Hepatocyte (in vitro differentiated cells): ENCODE measurements around the gene ISYNA1. TPM values are rescaled to one million over a fixed set of nuclear protein-coding genes. Genes with fewer than 3 reads are reported as not detected.

Experiments used
- DNase-seq: peaks from one replicate; pipeline ENCODE4 v3.0.0-alpha.2; 2016; ENCODE audit warnings: low spot score
- H2AFZ ChIP-seq: fragments of 200-600 bp; sonication (generic); 2 replicates; pipeline ENCODE4 v1.6.0; 2016; ENCODE audit warnings: antibody characterized with exemption, mild to moderate bottlenecking
- H3K27ac ChIP-seq: fragments of 200-600 bp; sonication (generic); 2 replicates; pipeline ENCODE4 v1.5.1; 2016; ENCODE audit warnings: mild to moderate bottlenecking
- H3K27me3 ChIP-seq: fragments of 200-600 bp; sonication (generic); 2 replicates; pipeline ENCODE4 v1.6.1; 2016
- H3K36me3 ChIP-seq: fragments of 200-600 bp; sonication (generic); replicated peaks from 2 replicates; pipeline ENCODE4 v1.5.1; 2016; ENCODE audit warnings: low read depth; ENCODE audit not compliant: insufficient read depth
- H3K4me1 ChIP-seq: fragments of 200-600 bp; sonication (generic); 2 replicates; pipeline ENCODE4 v1.5.1; 2016; ENCODE audit warnings: mild to moderate bottlenecking, moderate library complexity; ENCODE audit not compliant: insufficient read depth
- H3K4me2 ChIP-seq: fragments of 200-600 bp; sonication (generic); 2 replicates; pipeline ENCODE4 v1.6.0; 2016
- H3K4me3 ChIP-seq: fragments of 200-600 bp; sonication (generic); 2 replicates; pipeline ENCODE4 v1.5.1; 2016; ENCODE audit warnings: mild to moderate bottlenecking
- H3K79me2 ChIP-seq: fragments of 200-600 bp; sonication (generic); 2 replicates; pipeline ENCODE4 v1.6.0; 2017; ENCODE audit warnings: mild to moderate bottlenecking
- H3K9me2 ChIP-seq: fragments of 200-600 bp; sonication (generic); replicated peaks from 2 replicates; pipeline ENCODE4 v1.6.0; 2017; ENCODE audit warnings: mild to moderate bottlenecking; ENCODE audit not compliant: insufficient read depth
- H3K9me3 ChIP-seq: fragments of 200-600 bp; sonication (generic); 2 replicates; pipeline ENCODE4 v1.5.1; 2016; ENCODE audit warnings: low read depth, mild to moderate bottlenecking
- H4K20me1 ChIP-seq: fragments of 200-600 bp; sonication (generic); 2 replicates; pipeline ENCODE4 v1.6.0; 2016; ENCODE audit warnings: mild to moderate bottlenecking; ENCODE audit not compliant: insufficient read depth, poor library complexity, severe bottlenecking
- EZH2 ChIP-seq: fragments of 200-600 bp; sonication (generic); IDR thresholded peaks from 2 replicates; pipeline ENCODE4 v1.6.1; 2016; ENCODE audit warnings: antibody characterized with exemption, mild to moderate bottlenecking, borderline replicate concordance
- EZH2phosphoT487 ChIP-seq: fragments of 200-600 bp; sonication (generic); IDR thresholded peaks from one replicate; pipeline ENCODE4 v1.6.1; 2018; ENCODE audit warnings: antibody characterized with exemption, mild to moderate bottlenecking, low read depth, moderate library complexity; ENCODE audit not compliant: unreplicated experiment, severe bottlenecking
- WGBS: methylation state at CpG from one replicate; pipeline ENCODE4 v1.1.6; 2016; ENCODE audit warnings: low lambda C conversion rate; ENCODE audit errors: missing lambda C conversion rate; 5-methylcytosine and 5-hydroxymethylcytosine counted together
- polyA plus RNA-seq: library from polyadenylated mRNA; unstranded; fragments of >200 nt; fragmentation: Nextera tagmentation; extraction: Ambion mirVana; gene quantifications from 2 replicates; pipeline ENCODE4 v1.2.1, GENCODE V29; 2016
- total RNA-seq: library from RNA; depleted of rRNA; stranded (reverse); fragments of >200 nt; gene quantifications from 2 replicates; pipeline ENCODE4 v1.2.3, GENCODE V29; 2014
- TF ChIP-seq, protein P1 (sequence below): fragments of 200-600 bp; sonication (generic); IDR thresholded peaks from 2 replicates; pipeline ENCODE4 v1.5.1; 2016; ENCODE audit warnings: antibody characterized with exemption, mild to moderate bottlenecking; ENCODE audit not compliant: poor library complexity

Gene ISYNA1
- total and polyA plus RNA-seq, 2 experiments from 2014 or later = 51.5 to 144 TPM

DNA sequence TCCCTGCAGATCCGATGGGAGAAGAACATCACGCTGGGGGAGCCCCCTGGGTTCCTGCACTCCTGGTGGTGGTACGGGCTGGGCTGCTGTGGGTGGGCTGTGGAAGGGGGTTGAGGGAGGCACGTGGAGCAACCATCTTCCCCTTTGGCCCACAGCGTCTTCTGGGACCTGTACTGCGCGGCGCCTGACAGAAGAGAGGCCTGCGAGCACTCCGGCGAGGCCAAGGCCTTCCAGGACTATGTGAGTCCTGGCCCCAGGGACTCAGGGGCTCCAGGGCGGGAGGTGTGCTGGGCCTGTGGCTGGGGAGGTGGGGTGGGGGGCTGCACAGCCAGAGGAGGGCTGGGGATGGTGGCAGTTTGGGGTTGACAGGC, 10.2 kb downstream of the ISYNA1 start:
- TF ChIP-seq EZH2 (no peak), EZH2phosphoT487 (no peak)
- TF ChIP-seq, protein P1, sequence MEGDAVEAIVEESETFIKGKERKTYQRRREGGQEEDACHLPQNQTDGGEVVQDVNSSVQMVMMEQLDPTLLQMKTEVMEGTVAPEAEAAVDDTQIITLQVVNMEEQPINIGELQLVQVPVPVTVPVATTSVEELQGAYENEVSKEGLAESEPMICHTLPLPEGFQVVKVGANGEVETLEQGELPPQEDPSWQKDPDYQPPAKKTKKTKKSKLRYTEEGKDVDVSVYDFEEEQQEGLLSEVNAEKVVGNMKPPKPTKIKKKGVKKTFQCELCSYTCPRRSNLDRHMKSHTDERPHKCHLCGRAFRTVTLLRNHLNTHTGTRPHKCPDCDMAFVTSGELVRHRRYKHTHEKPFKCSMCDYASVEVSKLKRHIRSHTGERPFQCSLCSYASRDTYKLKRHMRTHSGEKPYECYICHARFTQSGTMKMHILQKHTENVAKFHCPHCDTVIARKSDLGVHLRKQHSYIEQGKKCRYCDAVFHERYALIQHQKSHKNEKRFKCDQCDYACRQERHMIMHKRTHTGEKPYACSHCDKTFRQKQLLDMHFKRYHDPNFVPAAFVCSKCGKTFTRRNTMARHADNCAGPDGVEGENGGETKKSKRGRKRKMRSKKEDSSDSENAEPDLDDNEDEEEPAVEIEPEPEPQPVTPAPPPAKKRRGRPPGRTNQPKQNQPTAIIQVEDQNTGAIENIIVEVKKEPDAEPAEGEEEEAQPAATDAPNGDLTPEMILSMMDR = no peak
- DNase-seq = no peak
- Histone ChIP-seq H3K9me3 (no peaks in the 10 kb centered on the region), H3K36me3 (no peaks in the 10 kb centered on the region), H4K20me1 (peaks cover 23% of the 10 kb centered on the region), H3K27me3 (no peaks in the 10 kb centered on the region), H3K4me1 (peaks cover 38% of the 10 kb centered on the region), H3K27ac (no peak overlapping the region), H3K4me2 (no peak overlapping the region), H3K4me3 (no peak overlapping the region), H3K9me2 (no peaks in the 10 kb centered on the region), H2AFZ (no peak overlapping the region), H3K79me2 (peaks cover 50% of the 10 kb centered on the region)
- 89% methylated on average over 12 of the region's 12 CpGs for WGBS

DNA sequence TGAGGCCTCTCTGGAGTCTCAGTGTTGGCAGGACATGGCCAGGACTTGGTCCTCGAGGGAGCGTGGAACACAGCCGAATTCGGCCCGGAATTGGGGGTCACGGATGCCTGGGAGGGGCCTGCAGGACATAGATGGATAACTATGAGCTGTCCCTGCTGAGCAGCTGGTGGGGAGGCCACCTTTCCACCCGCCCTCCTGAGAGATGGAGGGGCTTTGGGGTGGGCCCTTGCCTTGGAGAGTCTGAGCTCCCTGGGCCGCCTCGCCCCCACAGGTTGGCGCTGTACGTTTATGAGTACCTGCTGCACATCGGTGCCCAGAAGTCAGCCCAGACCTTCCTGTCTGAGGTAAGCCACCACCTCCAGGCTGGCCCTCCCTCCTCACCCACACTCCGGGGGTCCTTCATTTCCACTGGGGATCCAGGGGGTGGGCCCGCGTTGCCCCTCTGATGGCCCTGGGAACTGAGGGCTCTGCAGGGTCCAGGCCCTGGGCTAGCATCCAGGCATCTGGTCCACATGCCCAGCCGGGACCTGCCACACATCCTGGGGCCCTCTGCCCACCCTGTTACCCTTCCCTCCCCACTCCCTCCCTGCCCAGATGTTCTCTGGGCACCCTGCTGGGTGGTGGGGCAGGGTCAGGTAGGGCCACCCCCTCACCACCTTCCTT, 10.7 kb downstream of the ISYNA1 start:
- Histone ChIP-seq H4K20me1 (peaks cover 26% of the 10 kb centered on the region), H3K4me3 (no peak overlapping the region), H3K4me2 (no peak overlapping the region), H3K4me1 (peaks cover 34% of the 10 kb centered on the region), H3K79me2 (peaks cover 54% of the 10 kb centered on the region), H3K9me2 (no peaks in the 10 kb centered on the region), H3K9me3 (no peaks in the 10 kb centered on the region), H3K27ac (no peak overlapping the region), H3K27me3 (no peaks in the 10 kb centered on the region), H3K36me3 (no peaks in the 10 kb centered on the region), H2AFZ (no peak overlapping the region)
- TF ChIP-seq EZH2 = no peak
- TF ChIP-seq, protein P1 = no peak
- TF ChIP-seq EZH2phosphoT487 = no peak
- no peak for DNase-seq
- WGBS = 97% methylated on average over 15 of the region's 16 CpGs

DNA sequence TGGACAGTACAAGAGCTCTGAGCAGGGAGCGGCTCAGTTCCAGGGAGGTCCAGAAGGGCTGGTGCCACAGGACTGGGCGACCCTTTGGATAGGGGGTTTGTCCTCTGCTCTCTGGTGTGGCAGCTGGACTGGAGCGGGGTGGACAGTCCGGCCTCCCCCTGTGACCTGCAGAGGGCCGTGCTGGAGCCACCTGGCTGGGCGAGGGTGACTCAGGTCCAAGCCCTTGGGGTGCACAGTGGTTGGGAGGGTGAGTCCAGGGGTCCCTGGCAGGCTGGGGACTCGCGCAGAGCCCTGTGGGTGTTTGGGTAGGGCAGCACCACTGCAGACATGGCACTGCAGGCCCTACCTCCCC, 11.5 kb downstream of the ISYNA1 start:
- TF ChIP-seq EZH2phosphoT487 = no peak
- TF ChIP-seq, protein P1 = no peak
- TF ChIP-seq EZH2 = no peak
- WGBS = 92% methylated on average over 8 of the region's 8 CpGs
- Histone ChIP-seq H3K4me2 (no peak overlapping the region), H3K9me2 (no peaks in the 10 kb centered on the region), H3K4me1 (peaks cover 32% of the 10 kb centered on the region), H2AFZ (no peak overlapping the region), H3K27ac (no peak overlapping the region), H3K9me3 (no peaks in the 10 kb centered on the region), H3K36me3 (no peaks in the 10 kb centered on the region), H3K4me3 (no peak overlapping the region), H4K20me1 (peaks cover 34% of the 10 kb centered on the region), H3K27me3 (no peaks in the 10 kb centered on the region), H3K79me2 (peaks cover 60% of the 10 kb centered on the region)
- no peak for DNase-seq
